Measurements from ENCODE around the gene CTXN1. TPM values are rescaled to one million over a fixed set of nuclear protein-coding genes. Genes with fewer than 3 reads are reported as not detected.

CTXN1 gene
- polyA plus RNA-seq, 12 donors, result 0.86 to 14.9 (median 1.9) TPM; not detected in 1

DNA sequence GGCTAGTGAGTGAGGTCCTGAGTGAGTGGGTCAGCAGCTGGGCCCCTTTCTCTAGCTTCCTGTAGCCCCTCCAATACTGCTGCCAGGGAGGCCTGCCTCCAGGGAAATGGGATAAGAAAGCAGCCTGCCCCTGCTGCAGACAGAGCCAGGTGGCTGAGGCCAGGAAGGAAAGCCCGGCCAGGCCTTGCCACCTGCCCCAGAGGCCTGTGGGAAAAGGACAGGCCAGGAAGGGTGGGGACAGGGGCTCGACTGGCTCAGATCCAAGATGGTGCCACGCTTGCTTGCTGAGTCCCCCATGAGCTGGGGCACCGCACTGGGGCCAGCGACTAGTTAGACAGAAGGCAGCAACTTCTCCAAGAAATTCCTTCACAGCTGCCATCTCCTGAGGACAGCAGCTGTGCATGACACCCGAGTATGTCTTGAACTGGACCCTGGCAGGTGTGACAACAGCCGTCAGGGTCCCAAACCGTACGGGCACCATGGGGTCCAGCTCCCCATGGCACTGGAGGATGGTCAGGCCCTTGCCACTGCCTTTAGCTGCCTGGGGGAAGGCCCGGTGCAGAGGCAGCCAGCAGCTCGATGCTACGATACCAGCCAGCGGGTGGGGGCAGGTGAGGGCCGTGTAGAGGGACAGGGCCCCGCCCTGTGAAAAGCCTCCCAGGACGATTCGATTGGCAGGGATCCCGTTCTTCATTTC lies 46.7 kb downstream of the CTXN1 start:
- no peak for DNase-seq

DNA sequence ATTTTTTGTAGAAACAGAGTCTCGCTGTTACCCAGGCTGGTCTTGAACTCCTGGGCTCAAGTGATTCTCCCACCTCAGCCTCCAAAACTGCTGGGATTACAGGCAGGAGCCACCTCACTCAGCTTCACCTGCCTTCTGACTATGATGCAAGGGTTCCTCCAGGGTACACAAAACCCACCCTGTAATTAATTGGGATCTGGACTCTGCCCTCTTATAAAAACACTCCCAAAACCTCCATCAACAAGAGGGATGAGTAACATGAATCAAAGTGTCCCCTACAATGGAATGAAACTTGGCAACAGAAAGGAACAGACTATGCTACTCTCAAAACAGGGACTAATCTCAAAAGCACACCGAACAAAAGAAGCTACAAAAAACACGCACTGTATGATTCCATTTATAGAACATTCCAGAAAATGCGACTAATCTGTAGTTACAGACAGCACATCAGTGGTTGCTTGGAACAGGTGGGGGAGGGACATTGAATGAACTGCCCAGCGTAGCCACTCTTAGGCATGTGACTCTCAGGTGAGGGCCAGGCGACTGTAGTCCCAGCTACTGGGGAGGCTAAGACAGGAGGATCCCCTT lies 48.6 kb downstream of the CTXN1 start:
- DNase-seq, result no peak

DNA sequence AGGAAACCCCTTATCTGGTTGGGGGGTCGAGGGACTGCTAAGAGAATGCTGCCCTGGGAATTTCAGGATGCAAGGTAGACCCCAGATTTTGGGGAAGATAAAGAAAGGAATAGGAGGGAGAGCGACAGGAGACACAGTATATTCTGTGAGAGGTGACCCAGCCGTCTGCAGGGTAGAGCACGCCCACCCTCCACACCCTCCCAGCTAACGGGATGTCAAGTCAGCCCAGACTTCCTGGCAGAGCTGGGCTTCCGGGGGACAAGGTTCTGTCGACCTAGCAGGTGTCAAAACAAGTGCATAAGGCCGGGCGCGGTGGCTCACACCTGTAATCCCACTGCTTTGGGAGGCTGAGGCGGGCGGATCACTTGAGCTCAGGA lies 51.0 kb downstream of the CTXN1 start:
- DNase-seq, result no peak

Other genes with a start within 250 kb of the CTXN1 start
- gene MCEMP1, start 249.0 kb downstream of the CTXN1 start, polyA plus RNA-seq (ENCODE audit: insufficient read length in 12 of 12), result under 1 TPM in 6 of 12 donors, not detected in 6; 0.11 to 0.94 (median 0.26) TPM
- gene TRAPPC5, start 245.3 kb downstream of the CTXN1 start, polyA plus RNA-seq (ENCODE audit: insufficient read length in 12 of 12), result 10 to 100 TPM in 11 of 12 donors, not detected in 1; 24.1 to 50.8 (median 29.3) TPM
- gene FCER2, start 224.0 kb downstream of the CTXN1 start, polyA plus RNA-seq (ENCODE audit: insufficient read length in 12 of 12), result 1 to 10 TPM in 1 of 12 donors, under 1 TPM in 9, not detected in 2; 0.27 to 1.8 (median 0.43) TPM
- under 1 TPM in 5 of 12 donors, not detected in 7; 0.19 to 0.47 (median 0.24) TPM for gene CLEC4G, start 194.0 kb downstream of the CTXN1 start, polyA plus RNA-seq (ENCODE audit: insufficient read length in 12 of 12)
- 1 to 10 TPM in 11 of 12 donors, not detected in 1; 2.2 to 6.3 (median 3.5) TPM for gene CD209, start 178.6 kb downstream of the CTXN1 start, polyA plus RNA-seq (ENCODE audit: insufficient read length in 12 of 12)
- 1 to 10 TPM in 1 of 12 donors, under 1 TPM in 3, not detected in 8; 0.13 to 1.1 (median 0.40) TPM for gene CLEC4M, start 162.9 kb downstream of the CTXN1 start, polyA plus RNA-seq (ENCODE audit: insufficient read length in 12 of 12)
- gene EVI5L, start 95.9 kb downstream of the CTXN1 start, polyA plus RNA-seq (ENCODE audit: insufficient read length in 12 of 12), result 10 to 100 TPM in 11 of 12 donors, not detected in 1; 10.6 to 15.6 (median 12.4) TPM
- gene PRR36, start 51.7 kb downstream of the CTXN1 start, polyA plus RNA-seq (ENCODE audit: insufficient read length in 12 of 12), result 1 to 10 TPM in 2 of 12 donors, under 1 TPM in 9, not detected in 1; 0.16 to 2.9 (median 0.22) TPM
- gene LRRC8E, start 37.6 kb downstream of the CTXN1 start, polyA plus RNA-seq (ENCODE audit: insufficient read length in 12 of 12), result 1 to 10 TPM in 1 of 12 donors, under 1 TPM in 6, not detected in 5; 0.12 to 1.2 (median 0.41) TPM
- 10 to 100 TPM in 11 of 12 donors, not detected in 1; 16.3 to 37.0 (median 18.9) TPM for gene MAP2K7, start 22.3 kb downstream of the CTXN1 start, polyA plus RNA-seq (ENCODE audit: insufficient read length in 12 of 12)
- gene TGFBR3L, start 11.3 kb downstream of the CTXN1 start, polyA plus RNA-seq (ENCODE audit: insufficient read length in 12 of 12), result under 1 TPM in 5 of 12 donors, not detected in 7; 0.21 to 0.60 (median 0.41) TPM
- 10 to 100 TPM in 11 of 12 donors, not detected in 1; 10.9 to 20.3 (median 14.8) TPM for gene SNAPC2, start 5.8 kb downstream of the CTXN1 start, polyA plus RNA-seq (ENCODE audit: insufficient read length in 12 of 12)
- gene TIMM44, start 17.5 kb upstream of the CTXN1 start, polyA plus RNA-seq (ENCODE audit: insufficient read length in 12 of 12), result 10 to 100 TPM in 11 of 12 donors, not detected in 1; 33.8 to 49.3 (median 42.3) TPM
- 10 to 100 TPM in 11 of 12 donors, not detected in 1; 35.9 to 67.7 (median 54.3) TPM for gene ELAVL1, start 79.5 kb upstream of the CTXN1 start, polyA plus RNA-seq (ENCODE audit: insufficient read length in 12 of 12)
- under 1 TPM in 5 of 12 donors, not detected in 7; 0.17 to 0.45 (median 0.28) TPM for gene CCL25, start 126.6 kb upstream of the CTXN1 start, polyA plus RNA-seq (ENCODE audit: insufficient read length in 12 of 12)
- gene FBN3, start 223.5 kb upstream of the CTXN1 start, polyA plus RNA-seq (ENCODE audit: insufficient read length in 12 of 12), result 10 to 100 TPM in 6 of 12 donors, 1 to 10 TPM in 5, not detected in 1; 5.6 to 41.5 (median 11.5) TPM